Transverse colon (tissue), 4 donors: ENCODE results near the gene CPNE4. TPM values are rescaled to one million over a fixed set of nuclear protein-coding genes. Genes with fewer than 3 reads are reported as not detected.

Experiments used
- DNase-seq: peaks from one replicate; pipeline ENCODE4 v3.0.0-alpha.2; 2019
- H3K27ac ChIP-seq, 4 donors: fragments of 200-600 bp; sonication (generic); 2 replicates each; pipeline ENCODE4 v1.5.1; 2016 to 2018; ENCODE audit warnings: inconsistent platforms in 4 of 4
- H3K27me3 ChIP-seq: fragments of 200-600 bp; sonication (generic); 2 replicates; pipeline ENCODE4 v1.5.1; 2017; ENCODE audit warnings: inconsistent platforms
- H3K36me3 ChIP-seq, 4 donors: fragments of 200-600 bp; sonication (generic); 2 replicates each; pipeline ENCODE4 v1.5.1; 2017 to 2019; ENCODE audit warnings: inconsistent platforms in 4 of 4
- H3K4me1 ChIP-seq, 4 donors: fragments of 200-600 bp; sonication (generic); 2 replicates each; pipeline ENCODE4 v1.5.1; 2017 to 2020; ENCODE audit warnings: inconsistent platforms in 4 of 4
- H3K4me3 ChIP-seq, 4 donors: fragments of 200-600 bp; sonication (generic); 1 replicate in 1 of 4; 2 replicates in 3 of 4; pipeline versions ENCODE4 v1.5.1 to v1.6.1; 2017 to 2019; ENCODE audit warnings: inconsistent platforms in 4 of 4
- H3K9me3 ChIP-seq, 2 donors: fragments of 200-600 bp; sonication (generic); 2 replicates each; pipeline ENCODE4 v1.5.1; 2017 to 2019; ENCODE audit warnings: inconsistent platforms in 2 of 2
- EP300 ChIP-seq: sonication (generic); formaldehyde crosslinking; IDR thresholded peaks from one replicate; pipeline ENCODE4 v1.6.1; 2017; ENCODE audit warnings: antibody characterized with exemption, low read depth
- POLR2A ChIP-seq: fragments of 450-650 bp; IDR thresholded peaks from one replicate; pipeline ENCODE4 v1.6.1; 2016; ENCODE audit warnings: antibody characterized with exemption, mild to moderate bottlenecking, moderate library complexity
- POLR2AphosphoS5 ChIP-seq, 3 donors: sonication (generic); formaldehyde crosslinking; IDR thresholded peaks; one replicate each; pipeline ENCODE4 v1.6.1; 2016; ENCODE audit warnings: antibody characterized with exemption in 3 of 3
- WGBS, 2 donors: methylation state at CpG; one replicate each; pipeline ENCODE4 v1.1.5; 2018; ENCODE audit warnings: low coverage in 1 of 2; 5-methylcytosine and 5-hydroxymethylcytosine counted together
- in situ Hi-C, 4 donors: fragments of 200-750 bp; cut with MboI; loops; one replicate each; pipeline versions ENCODE4 v1.15.0 to v1.15.1; 2017; ENCODE audit warnings: low sequenced_read_pairs in 3 of 4, low pct_ligation_motif_present in 1 of 4, low pct_unique_long_range_greater_than_20kb in 1 of 4
- intact Hi-C: fragments of 100-400 bp; cut with DNase I; formaldehyde crosslinking; loops from one replicate; pipeline ENCODE4 v1.15.1; 2023; ENCODE audit warnings: low total_unique reads
- total RNA-seq, 4 donors: library from RNA; depleted of rRNA; stranded (reverse); fragments of >200 nt; gene quantifications; one replicate each; pipeline ENCODE4 v1.1.0, GENCODE V29; 2016
- TF ChIP-seq, protein P1 (sequence below), 5 experiments: fragments of 200-600 bp in 3 of 5; fragments of 450-650 bp in 2 of 5; sonication (generic) in 3 of 5; IDR thresholded peaks; 1 replicate in 2 of 5; 2 replicates in 3 of 5; pipeline ENCODE4 v1.5.1; 2016 to 2017; ENCODE audit warnings: antibody characterized with exemption in 5 of 5, inconsistent platforms in 3 of 5, mild to moderate bottlenecking in 2 of 5, moderate library complexity in 1 of 5

Gene CPNE4
- total RNA-seq, 4 donors from 2014 or later: 0.16 to 1.5 TPM; not detected in 2

DNA sequence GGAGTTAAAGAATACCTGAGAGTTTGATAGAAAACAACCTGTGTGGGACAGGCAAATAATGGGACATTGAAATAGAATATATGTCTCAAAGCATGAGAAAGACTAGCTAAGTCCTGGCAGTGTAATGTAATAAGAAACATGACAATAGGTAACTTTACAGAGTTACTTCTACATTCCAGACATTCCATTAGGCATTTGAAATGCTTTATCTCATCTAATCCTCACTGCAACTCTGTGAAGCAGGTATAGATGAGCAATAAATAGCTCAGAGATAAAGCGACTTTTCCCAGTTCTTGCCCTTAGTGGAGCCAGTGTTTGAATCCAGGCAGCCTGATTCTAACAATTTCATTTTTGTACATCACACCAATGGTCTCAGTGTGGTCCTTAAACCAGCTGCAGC is 76.8 kb downstream of the CPNE4 start:
- in situ Hi-C loops (no loop called here), intact Hi-C loops (no loop called here)
- Histone ChIP-seq H3K36me3 (no peaks in the 10 kb centered on the region), H3K27ac (no peak overlapping the region), H3K9me3 (no peaks in the 10 kb centered on the region), H3K27me3 (no peaks in the 10 kb centered on the region), H3K4me3 (no peak overlapping the region), H3K4me1 (no peaks in the 10 kb centered on the region)
- DNase-seq: no peak
- TF ChIP-seq EP300 (no peak), POLR2AphosphoS5 (IDR thresholded peaks at IDR 0.05) (no peak), POLR2A (no peak)
- TF ChIP-seq, protein P1, sequence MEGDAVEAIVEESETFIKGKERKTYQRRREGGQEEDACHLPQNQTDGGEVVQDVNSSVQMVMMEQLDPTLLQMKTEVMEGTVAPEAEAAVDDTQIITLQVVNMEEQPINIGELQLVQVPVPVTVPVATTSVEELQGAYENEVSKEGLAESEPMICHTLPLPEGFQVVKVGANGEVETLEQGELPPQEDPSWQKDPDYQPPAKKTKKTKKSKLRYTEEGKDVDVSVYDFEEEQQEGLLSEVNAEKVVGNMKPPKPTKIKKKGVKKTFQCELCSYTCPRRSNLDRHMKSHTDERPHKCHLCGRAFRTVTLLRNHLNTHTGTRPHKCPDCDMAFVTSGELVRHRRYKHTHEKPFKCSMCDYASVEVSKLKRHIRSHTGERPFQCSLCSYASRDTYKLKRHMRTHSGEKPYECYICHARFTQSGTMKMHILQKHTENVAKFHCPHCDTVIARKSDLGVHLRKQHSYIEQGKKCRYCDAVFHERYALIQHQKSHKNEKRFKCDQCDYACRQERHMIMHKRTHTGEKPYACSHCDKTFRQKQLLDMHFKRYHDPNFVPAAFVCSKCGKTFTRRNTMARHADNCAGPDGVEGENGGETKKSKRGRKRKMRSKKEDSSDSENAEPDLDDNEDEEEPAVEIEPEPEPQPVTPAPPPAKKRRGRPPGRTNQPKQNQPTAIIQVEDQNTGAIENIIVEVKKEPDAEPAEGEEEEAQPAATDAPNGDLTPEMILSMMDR (IDR thresholded peaks at IDR 0.05): no peak
- 41 to 67% methylated on average over 1 of the region's 1 CpG for WGBS, 2 donors

DNA sequence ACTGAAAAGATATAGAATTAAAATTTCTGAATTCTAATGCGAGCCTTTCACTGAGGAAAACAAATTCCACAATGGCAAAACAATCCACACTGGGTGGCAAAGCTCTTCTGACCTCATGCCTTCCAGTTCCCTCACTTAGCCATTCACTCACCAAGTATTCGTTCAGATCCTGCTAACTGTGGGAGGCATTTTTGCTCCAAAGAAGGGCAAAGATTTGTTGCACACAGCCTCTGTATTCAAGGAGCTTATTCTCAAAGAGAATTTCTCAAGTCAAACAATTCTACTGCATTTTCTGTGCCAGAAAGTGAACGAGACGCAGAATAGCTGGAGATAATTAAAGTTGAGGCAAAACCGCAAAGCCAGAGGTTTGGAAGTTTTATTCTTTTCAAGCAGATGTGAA is 77.3 kb downstream of the CPNE4 start:
- no peak overlapping the region for H3K27ac ChIP-seq
- H3K4me3 ChIP-seq: no peak overlapping the region
- TF ChIP-seq POLR2AphosphoS5 (IDR thresholded peaks at IDR 0.05) (no peak), POLR2A (no peak), EP300 (no peak)
- TF ChIP-seq, protein P1 (IDR thresholded peaks at IDR 0.05): no peak
- intact Hi-C loops: no loop called here
- H3K4me1 ChIP-seq: no peaks in the 10 kb centered on the region
- in situ Hi-C loops: no loop called here
- H3K36me3 ChIP-seq: no peaks in the 10 kb centered on the region
- no peaks in the 10 kb centered on the region for H3K27me3 ChIP-seq
- H3K9me3 ChIP-seq: no peaks in the 10 kb centered on the region
- DNase-seq: no peak
- WGBS, 2 donors: 67 to 70% methylated on average over 5 of the region's 5 CpGs

DNA sequence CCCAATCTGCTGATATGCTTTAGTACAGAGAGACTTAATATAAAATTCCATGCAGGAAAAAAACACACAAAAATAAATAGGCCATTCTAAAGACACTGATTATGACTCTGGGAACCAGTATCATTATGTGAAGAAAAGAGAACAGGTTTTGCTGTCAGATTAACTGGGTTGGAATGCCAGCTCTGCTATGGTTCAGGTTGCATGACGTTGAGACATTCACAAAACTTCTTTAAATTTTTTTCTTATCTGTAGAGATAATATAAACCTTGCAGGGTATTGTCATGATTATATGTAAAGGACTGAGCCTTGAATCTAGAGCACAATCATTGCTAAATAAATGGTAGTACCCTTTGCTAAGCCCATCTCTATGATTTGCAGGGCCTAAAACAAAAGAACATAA is 86.0 kb downstream of the CPNE4 start:
- TF ChIP-seq POLR2AphosphoS5 (IDR thresholded peaks at IDR 0.05) (no peak), POLR2A (no peak), EP300 (no peak)
- TF ChIP-seq, protein P1 (IDR thresholded peaks at IDR 0.05): no peak
- DNase-seq: no peak
- H3K27ac ChIP-seq: no peak overlapping the region
- in situ Hi-C loops: no loop called here
- H3K36me3 ChIP-seq: no peaks in the 10 kb centered on the region
- no peak overlapping the region for H3K4me3 ChIP-seq
- no peaks in the 10 kb centered on the region for H3K27me3 ChIP-seq
- no peaks in the 10 kb centered on the region for H3K9me3 ChIP-seq
- intact Hi-C loops: no loop called here
- 45 to 60% methylated on average over 1 of the region's 1 CpG for WGBS, 2 donors
- H3K4me1 ChIP-seq: no peaks in the 10 kb centered on the region

DNA sequence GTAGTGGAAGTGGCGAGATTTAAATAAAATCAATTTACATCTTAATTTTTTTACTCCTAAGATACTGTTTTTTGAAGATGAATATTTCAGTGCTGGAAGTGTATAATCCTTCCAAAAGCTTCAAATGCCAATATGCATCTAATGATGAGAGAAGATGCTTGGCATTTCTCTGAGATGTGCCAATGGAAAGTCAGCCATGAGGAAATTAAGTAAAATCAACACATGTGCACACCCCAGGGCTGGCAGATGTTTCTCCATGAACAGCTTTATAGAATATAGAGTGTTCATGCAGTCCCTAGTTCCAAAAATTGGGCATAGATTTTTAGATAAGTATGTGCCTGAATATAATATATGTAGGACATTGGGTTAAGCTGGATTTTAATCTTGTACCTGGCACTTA is 90.1 kb downstream of the CPNE4 start:
- DNase-seq: no peak
- Histone ChIP-seq H3K27me3 (no peaks in the 10 kb centered on the region), H3K4me1 (no peaks in the 10 kb centered on the region), H3K9me3 (no peaks in the 10 kb centered on the region), H3K4me3 (no peak overlapping the region), H3K27ac (no peak overlapping the region), H3K36me3 (no peaks in the 10 kb centered on the region)
- intact Hi-C loops (no loop called here), in situ Hi-C loops (no loop called here)
- TF ChIP-seq, protein P1 (IDR thresholded peaks at IDR 0.05): no peak
- no peak for TF ChIP-seq EP300
- TF ChIP-seq POLR2AphosphoS5 (IDR thresholded peaks at IDR 0.05): no peak
- TF ChIP-seq POLR2A: no peak
- 55 to 56% methylated on average over 1 of the region's 1 CpG for WGBS, 2 donors
